Esophagus muscularis mucosa (tissue), 3 donors: Measurements from ENCODE around the gene TOGARAM2.

Source experiments
- POLR2A ChIP-seq: fragments of 450-650 bp; IDR thresholded peaks from one replicate; pipeline ENCODE4 v1.6.1; 2017; ENCODE audit warnings: antibody characterized with exemption, moderate library complexity, mild to moderate bottlenecking, low read depth
- POLR2AphosphoS5 ChIP-seq, 2 donors: sonication (generic); formaldehyde crosslinking; IDR thresholded peaks; one replicate each; pipeline ENCODE4 v1.6.1; 2017; ENCODE audit warnings: antibody characterized with exemption in 2 of 2
- TF ChIP-seq, protein P1 (sequence below), 3 experiments: fragments of 200-600 bp in 2 of 3; fragments of 450-650 bp in 1 of 3; sonication (generic) in 2 of 3; IDR thresholded peaks; one replicate each; pipeline ENCODE4 v1.5.1; 2017 to 2019; ENCODE audit warnings: antibody characterized with exemption in 3 of 3, mild to moderate bottlenecking in 2 of 3, moderate library complexity in 1 of 3

DNA sequence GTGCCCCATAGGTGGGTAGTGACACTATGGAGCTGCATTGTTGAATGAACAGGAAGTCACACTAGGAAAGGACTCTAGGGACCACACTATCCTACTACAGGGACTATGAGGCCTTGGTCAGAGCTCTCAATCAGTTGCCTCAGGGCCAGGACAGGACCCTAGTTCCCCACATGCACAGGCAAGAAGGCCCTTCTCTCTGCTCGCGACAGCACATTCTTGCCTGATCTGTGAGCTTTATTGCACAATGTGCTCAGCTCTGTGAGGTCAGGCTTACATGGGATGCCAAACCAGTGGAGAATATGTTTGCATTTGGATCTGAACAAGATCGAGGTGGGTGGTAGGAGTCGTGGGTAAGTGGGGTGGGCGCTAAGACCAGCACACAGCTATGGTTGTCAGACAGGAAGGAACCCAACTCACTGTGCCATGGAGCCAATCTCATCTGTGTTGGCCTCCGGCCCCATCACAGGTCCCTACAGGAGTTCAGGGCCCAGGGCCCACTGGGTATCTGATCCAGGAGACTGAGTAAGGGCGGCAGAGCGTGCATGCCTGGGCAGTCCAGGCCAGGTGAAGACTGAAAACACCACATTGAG lies 85.3 kb downstream of the TOGARAM2 start:
- TF ChIP-seq, protein P1, sequence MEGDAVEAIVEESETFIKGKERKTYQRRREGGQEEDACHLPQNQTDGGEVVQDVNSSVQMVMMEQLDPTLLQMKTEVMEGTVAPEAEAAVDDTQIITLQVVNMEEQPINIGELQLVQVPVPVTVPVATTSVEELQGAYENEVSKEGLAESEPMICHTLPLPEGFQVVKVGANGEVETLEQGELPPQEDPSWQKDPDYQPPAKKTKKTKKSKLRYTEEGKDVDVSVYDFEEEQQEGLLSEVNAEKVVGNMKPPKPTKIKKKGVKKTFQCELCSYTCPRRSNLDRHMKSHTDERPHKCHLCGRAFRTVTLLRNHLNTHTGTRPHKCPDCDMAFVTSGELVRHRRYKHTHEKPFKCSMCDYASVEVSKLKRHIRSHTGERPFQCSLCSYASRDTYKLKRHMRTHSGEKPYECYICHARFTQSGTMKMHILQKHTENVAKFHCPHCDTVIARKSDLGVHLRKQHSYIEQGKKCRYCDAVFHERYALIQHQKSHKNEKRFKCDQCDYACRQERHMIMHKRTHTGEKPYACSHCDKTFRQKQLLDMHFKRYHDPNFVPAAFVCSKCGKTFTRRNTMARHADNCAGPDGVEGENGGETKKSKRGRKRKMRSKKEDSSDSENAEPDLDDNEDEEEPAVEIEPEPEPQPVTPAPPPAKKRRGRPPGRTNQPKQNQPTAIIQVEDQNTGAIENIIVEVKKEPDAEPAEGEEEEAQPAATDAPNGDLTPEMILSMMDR (IDR thresholded peaks at IDR 0.05) = no peak
- TF ChIP-seq POLR2A = no peak
- TF ChIP-seq POLR2AphosphoS5 (IDR thresholded peaks at IDR 0.05) = no peak
